Stimulated activated CD4-positive, alpha-beta T cell treated with anti-CD3 and anti-CD28 coated beads, Interleukin-15, amount 100 ng/mL, for 48 hours (primary cell): ENCODE data around the gene TFB2M.

Source experiments
- DNase-seq, 2 donors: peaks; one replicate each; pipeline ENCODE4 v3.0.0-alpha.2; 2020; ENCODE audit warnings: low read depth in 2 of 2

The TFB2M gene

DNA sequence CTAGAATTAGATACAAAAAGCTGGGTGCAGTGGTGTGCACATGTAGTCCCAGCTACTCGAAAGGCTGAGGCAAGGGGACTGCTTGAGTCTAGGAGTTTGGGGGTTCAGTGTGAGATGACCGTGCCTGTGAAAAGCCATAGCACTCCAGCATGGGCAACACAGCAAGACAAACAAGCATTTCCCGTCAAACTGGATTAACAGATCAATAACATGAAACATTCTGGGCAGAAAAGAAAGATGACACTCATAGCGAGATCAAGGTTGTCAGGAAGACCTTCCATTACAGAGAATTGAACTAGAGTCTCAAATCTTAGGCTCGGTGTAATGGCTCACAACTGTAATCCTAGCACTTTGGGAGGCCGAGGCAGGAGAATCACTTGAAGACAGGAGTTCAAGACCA is 14.0 kb downstream of the TFB2M start:
- no peak for DNase-seq

DNA sequence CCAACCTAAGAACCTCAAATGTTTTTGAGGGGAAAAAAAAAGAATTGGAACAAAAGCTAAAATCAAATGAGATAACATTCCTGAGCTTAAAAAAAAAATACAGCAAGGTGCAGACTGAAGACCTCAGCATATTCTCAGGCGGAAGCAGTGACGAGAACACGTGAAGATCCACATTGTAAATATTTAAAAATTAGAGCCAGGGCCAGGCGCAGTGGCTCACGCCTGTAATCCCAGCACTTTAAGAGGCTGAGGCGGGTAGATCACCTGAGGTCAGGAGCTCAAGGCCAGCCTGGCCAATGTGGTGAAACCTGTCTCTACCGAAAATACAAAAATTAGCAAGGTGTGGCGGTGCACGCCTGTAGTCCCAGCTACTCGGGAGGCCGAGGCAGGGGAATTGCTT is 15.7 kb downstream of the TFB2M start:
- DNase-seq, result no peak

GRCh38 chr1:246549665-246550064 is 16.4 kb downstream of the TFB2M start:
- no peak for DNase-seq

DNA sequence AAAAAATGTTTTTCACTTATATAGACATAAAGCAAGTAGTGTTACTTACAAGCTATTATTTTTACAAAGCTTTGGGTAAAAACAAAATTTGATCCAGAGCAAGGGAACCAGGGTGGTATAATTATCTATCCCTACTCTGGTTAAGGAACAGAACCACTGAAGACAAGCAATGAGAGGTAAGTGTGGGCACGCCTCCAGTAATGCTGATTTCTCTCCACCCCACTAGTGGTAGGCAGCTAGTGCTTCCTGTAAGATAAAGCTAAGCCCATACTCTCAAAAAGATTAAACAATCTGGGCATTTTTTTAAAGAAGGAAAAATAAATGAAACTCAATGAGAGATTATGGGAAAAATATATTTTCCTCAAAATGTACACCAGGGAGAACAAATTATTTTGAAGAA is 22.1 kb downstream of the TFB2M start:
- DNase-seq, result no peak

DNA sequence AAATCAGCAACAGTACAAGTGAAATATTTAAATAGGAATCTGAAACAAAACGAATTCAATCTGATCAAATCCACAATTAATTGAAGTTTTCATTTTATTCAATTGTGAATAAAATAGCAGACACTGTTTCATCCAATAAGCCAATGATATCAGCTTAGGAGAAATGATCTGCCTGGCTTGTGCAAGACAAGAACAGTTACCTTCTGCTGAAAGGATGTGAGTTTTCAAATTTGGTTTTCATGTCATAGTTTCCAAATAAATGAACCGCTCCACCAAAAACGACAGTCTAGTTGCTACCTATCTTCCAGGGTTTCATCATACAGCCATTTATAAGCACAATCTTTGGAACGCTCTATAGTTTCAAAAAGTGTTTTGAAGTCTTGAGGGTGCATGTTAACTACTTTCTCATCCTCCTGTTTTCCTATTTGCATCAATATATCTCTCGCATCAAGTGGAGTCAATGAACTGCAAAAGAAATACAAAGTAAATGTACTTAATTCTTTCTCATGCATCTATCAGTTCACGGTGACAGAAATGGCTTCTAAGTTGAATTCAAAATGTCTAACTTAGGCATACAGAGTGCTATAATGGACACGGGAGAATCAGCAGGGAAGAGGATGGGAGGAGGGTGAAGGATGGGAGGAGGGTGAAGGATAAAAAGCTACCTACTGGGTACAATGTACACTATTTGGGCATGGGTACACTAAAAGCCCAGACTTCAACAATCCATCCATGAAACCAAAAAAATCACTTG is 25.1 kb downstream of the TFB2M start:
- no peak for DNase-seq

DNA sequence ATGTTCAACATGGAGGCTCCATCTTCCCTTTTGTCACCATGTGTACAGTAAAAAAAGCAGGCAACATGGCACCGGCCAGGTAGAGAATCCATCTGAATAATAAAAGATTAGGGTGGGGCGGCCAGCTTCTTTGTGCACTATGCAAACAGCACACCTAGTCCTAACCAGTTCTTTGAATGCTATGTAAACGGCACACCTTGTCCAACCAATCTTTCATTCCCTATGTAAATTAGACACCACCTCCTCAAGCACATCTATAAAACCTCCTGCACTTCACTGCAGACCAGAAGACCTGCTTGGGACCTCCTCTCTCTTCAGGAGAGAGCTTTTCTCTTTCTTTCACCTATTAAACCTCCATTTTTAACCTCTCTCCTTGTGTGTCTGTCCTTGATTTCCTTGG is 28.2 kb downstream of the TFB2M start:
- no peak for DNase-seq

DNA sequence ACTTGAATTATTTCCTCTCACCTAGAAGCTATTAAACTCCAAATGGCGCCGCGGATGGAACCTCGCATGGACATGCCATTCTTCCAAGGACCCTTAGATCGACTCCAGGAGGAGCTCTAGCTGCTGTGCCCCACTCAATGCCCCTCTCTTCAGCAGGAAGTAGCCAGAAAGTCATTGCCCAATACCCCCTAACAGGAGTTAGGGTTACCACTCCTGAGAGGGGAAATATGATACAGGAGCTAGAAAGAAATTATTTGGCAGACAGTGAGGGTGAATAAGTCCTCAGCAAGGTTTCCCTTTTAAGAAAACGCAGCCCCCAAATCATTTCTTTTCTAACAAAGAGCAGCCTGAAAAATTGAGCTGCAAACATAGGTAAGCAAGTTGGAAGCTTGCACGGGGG is 28.6 kb downstream of the TFB2M start:
- DNase-seq, result no peak

DNA sequence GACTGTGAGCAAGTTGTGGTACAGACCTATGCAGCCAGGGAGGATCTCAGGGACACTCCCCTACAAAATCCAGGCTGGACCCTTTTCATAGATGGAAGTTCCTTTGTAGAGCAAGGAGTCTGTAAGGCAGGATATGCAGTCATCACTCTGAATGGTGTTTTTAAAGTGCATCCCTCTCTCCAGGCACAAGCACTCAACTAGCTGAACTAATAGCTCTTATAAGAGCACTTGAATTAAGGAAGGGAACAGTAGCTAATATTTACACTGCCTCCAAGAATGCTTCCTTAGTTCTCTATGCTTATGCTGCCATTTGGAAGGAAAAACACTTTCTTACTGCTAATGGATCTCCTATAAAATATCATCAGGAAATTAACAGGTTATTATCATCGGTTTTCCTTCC is 31.9 kb downstream of the TFB2M start:
- DNase-seq, result no peak

GRCh38 chr1:246533371-246533905 is 32.6 kb downstream of the TFB2M start:
- no peak for DNase-seq

DNA sequence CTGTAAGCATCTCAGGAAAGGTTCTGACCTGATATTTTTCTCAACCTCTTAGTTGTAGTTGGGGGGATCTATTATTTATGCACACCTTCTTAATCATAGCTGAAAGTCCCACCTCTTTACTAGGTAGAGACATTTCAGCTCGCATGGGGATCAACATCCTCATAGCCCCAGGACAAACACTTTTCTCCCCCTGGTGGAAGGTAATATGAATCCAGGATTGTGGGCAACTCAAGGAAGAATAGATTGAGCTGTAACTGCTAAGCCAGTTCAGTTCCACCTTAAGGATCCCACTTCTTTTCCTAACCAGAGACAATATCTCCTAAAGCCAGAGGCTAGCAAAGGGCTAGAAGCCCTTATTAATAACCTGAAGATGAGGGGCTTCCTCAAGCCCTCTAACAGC is 33.5 kb downstream of the TFB2M start:
- DNase-seq, result no peak

DNA sequence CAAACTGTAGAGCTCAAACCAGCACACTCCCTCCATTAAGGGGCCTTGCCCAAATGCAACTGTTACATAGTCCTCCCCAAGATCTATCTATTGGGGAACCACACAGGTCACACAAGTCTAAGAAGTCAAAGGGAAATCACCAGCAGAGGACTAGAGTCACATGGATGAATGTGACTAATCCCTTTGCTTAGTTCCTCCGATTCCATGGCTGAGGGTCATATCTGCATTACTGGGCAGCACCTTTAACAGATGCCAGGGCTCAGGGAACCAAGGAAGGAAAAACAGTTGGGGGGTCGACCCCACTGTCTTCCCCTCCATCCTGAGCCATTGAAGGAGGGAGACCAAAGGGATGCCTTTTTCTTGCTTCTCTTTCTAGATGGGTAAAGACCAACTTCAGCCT is 35.6 kb downstream of the TFB2M start:
- DNase-seq, result no peak

DNA sequence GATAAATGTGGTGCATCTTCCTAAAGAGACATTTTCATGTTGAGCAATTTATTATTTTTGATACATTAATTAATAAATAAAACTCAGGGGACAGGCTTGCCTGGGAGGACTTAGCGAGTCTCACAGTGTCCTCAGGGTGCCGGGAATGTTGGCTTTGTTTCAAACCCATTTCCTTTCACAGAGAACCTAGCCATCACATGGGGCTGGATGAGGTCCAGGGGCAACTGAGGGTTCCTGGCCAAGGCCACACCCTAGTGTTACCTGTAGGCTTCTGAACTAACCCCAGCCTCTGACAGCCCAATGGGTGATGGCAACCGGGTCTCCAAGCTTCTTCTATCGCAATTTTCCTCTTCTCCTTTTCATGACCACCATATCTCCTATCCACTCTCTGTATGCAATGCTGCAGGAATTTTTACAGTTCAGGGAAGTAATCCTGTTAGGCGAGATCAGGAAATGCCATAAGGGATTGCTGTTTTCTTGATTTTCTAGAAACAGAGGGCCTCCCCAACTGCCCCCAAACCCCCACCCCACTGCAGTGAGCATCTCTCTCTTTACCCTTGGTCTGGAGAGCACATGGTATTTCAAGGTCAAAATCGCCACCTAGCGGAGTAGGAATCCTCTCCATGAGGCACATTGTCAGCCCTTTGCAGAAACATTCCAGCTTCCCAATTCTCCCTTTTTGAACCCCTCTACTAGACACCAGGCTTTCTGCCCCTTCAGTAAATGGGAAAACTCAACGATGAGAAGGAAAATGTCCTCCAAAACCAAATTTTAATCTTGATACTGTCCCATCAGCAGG is 36.9 kb downstream of the TFB2M start:
- DNase-seq, result no peak

DNA sequence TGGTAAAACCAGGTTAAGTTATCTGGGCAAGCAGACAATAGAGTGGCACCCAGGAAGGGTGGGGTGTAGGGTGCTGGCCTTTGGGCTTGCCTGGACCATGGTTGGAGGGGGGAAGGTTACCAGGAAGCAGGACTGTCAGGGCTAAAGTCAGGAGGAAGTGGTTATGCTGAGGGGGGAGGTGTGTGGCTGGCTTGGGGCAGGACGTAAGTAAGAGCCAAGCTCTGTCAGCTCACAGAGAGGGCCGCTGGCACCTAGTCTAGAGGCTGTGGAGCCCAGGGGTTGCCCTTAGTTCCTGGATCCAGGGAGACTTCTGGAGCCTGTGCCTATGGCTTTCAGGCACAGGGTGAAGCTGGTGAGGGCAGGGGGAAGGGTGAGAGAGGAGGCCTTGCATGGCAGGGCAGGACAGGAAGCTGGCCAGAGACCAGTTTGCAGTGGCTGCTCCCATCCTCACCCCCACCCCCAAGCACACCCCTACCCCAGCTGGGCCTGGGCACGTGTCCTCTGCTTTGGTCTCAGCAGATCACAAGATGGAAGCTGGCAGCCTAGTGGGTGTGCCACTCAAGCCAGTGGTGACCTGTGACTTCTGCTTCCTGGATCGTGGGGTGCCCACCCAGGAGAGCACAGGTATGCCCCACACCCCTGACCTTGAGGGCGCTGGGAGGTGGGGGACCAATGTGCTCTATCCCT is 38.5 kb downstream of the TFB2M start:
- DNase-seq, result no peak

DNA sequence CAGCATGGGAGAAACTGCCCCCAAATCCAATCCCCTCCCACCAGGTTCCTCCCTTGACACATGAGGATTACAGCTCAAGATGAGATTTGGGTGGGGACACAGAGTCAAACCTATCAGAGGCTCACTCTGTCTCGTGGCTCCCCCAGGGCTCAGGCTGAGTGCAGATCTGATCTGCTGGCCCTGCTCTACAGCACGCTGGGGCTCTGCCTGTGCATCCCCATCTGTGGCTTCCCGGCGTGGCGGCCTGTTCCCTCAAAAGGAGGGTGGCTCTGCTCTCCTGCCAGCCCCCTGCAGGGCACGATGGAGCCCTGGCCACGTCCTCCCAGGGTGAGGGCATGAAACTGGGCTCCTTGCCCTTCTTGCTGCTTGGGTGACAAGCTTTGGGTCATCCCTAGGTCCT is 39.1 kb downstream of the TFB2M start:
- no peak for DNase-seq

- no peak for DNase-seq
These were observed 39.7 kb downstream of the TFB2M start for GRCh38 chr1:246526380-246526779.

DNA sequence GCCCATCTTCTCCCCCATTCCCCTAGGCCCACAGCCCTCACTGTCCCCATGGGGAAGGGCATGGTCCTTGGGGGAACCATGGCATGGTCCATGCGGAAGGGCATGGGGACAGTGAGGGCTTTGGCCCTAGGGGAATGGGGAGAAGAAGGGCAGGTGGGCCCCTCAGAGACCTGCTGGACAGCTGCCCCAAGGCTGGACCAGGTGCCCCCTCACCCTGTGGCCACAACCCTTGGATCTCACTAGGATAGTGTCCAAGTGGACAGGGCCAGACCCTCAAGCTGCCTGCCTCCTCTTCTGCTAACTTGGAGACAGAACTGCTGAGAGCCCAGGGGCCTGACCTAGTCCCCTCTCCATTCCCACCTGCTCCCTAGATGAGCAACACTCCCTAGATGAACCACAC is 46.5 kb downstream of the TFB2M start:
- DNase-seq, result no peak

DNA sequence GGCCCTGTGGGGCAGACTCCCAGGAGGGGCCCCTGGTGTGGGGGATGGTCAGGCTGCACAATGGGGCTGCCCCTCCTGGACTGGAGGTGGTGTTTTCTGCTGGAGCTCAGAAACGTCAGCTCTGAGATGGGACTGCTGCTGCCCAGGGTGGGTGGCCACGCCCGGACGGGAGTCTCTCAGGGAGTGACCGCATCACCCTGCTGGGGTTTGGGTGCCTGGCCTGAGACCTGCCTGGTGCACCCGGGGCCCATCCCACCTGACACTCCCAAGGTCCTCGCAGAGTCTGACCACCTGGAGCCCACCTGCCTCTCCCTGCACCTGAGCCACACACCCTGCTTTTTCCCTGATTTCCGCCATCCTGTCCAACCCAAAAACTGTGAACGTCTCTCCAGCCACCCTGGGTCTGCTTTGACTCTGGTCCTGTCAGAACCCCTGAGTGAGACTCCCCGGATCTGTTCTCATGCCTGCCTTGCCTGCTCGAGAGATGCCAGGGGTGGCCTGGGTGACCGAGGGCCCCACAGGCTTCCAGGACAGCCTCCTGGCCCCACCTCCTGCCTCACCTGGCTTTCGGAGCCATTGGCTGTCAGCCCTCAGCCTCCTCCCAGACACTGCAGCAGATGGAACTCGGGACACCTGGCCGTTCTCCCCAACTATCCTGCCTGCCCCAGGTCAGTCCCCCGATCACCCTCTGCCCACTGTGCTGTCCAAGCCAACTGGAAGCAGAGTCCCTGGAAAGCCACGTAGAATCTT is 47.4 kb downstream of the TFB2M start:
- no peak for DNase-seq

DNA sequence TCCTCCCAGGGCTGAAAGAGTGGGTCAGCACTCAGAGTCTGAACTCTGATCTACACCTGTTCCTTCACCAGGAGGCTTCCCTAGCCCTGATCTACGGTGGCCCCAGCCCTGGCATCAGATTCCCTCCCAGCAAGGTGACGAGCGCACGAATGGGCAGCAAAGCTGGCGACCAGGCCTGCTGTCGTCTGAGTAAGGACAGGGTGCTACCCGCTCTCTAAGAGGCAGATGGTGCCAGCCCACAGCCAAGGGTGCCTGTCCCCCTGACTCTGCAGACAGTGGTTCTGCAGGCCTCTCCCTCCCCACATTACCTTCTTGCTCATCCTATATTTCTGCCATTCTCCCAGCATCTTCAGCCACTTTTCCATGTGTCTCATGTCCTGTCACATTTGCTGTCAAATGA is 48.7 kb downstream of the TFB2M start:
- DNase-seq, result no peak

GRCh38 chr1:246516126-246516525 is 49.9 kb downstream of the TFB2M start:
- DNase-seq, result no peak

- DNase-seq, result no peak
These were observed 50.6 kb downstream of the TFB2M start for GRCh38 chr1:246515390-246516005.

DNA sequence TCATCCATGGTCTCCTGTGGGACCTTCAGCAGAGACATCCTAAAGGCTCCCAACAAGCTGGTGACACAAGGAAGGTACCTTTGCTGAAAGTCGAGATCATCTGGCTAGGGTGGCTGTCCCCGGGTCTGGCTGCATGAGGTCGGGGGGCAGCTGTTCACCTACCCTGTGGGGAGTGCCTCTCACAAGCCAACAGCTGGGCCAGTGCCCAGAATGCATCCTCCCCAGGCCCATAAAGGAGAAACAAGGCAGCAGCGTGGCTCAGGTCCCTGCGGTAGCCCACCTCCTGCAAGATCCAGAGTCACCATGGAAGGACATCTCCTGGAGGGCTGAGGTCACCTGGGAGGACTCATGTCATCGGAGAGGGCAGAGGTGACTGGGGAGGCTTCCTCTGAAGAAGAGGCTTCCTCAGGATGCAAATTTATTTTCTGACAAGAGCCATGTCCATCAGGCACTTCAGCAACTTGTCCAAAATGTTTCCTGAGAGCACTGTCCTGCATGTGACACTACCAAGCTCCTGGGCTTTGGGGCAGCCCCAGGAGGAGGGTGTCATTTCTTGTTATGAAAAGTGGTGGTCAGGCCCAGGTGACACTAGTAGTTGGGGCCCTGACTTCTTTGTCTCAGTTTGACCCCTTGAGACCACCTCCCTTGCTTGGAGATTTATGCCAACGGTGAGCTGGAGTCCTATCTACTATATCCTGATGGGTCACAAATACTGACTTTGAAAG is 52.3 kb downstream of the TFB2M start:
- DNase-seq, result no peak
